ENCODE results near the gene HTR3A.

The HTR3A gene

DNA sequence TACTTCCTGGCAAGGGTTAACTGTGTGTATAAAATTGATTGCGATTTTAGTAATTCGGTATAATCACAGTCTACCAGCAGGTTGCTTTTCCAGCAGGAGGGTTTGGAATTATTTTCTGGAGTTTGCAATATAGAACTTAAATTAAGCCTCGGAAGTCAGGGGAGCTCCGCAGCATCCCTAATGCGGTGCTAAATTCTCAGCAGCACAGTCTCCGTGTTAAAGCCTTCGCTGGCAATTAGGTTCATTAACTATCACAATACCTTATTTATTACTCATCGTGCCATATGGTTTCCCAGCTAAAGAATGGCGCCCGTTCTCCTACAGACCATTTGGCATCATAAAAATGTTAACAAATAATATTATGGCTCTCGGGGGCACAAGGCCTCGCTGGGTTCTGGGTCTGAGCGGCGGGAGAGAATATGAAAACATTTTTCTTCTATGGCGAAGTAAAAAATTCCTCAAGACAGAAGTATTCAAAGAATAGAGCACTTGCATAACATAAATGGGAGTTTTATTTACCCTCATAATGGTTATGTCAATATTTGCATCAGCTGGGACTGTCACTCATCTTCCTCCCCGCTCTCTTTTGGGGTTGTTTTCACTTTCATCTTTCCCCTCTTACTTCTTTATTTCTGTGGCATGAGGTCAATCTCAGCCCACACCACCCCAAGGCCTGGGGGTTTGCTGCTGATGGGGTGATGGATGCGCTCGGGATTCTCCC, 56.5 kb downstream of the HTR3A start:
- no peak overlapping the region for H3K27ac ChIP-seq
- no peaks in the 10 kb centered on the region for H3K36me3 ChIP-seq (ENCODE audit: insufficient read depth, low read length)
- H3K4me3 ChIP-seq, result no peak overlapping the region
- DNase-seq (ENCODE audit: low read depth, low spot score), result no peak
- no peak overlapping the region for H3K9ac ChIP-seq (ENCODE audit: insufficient read length)
- no peaks in the 10 kb centered on the region for H3K9me3 ChIP-seq (ENCODE audit: low read depth, low read length)
- TF ChIP-seq POLR2AphosphoS5 (IDR thresholded peaks at IDR 0.05; ENCODE audit: borderline replicate concordance, low read depth, low read length) (no peak), FOXP2 (optimal IDR thresholded peaks at IDR 0.05; ENCODE audit: control extremely low read depth, extremely low read length, insufficient read depth) (no peak), EZH2 (IDR thresholded peaks at IDR 0.05) (no peak)

DNA sequence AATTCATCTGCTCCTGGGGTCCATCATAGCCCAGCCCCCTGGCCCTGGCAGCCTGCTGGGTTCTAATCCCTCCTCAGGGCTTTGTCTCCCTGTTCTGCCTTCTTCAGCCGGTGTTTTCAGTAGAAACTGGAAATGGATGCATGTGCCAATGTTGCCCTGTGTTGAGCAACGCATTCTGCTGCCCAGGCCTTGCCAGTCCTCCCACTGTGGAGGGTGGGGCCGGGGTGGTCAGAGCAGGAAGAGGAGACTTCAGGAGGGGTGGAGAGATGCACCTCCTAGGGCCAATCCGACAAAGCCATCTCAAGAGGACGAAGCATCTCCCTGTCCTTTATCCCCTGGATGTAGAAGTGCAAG, 57.0 kb downstream of the HTR3A start:
- DNase-seq (ENCODE audit: low read depth, low spot score), result no peak
- Histone ChIP-seq H3K36me3 (ENCODE audit: insufficient read depth, low read length) (no peaks in the 10 kb centered on the region), H3K4me3 (no peak overlapping the region), H3K9ac (ENCODE audit: insufficient read length) (no peak overlapping the region), H3K9me3 (ENCODE audit: low read depth, low read length) (no peaks in the 10 kb centered on the region), H3K27ac (no peak overlapping the region)
- TF ChIP-seq EZH2 (IDR thresholded peaks at IDR 0.05) (no peak), POLR2AphosphoS5 (IDR thresholded peaks at IDR 0.05; ENCODE audit: borderline replicate concordance, low read depth, low read length) (no peak), FOXP2 (optimal IDR thresholded peaks at IDR 0.05; ENCODE audit: control extremely low read depth, extremely low read length, insufficient read depth) (no peak)

DNA sequence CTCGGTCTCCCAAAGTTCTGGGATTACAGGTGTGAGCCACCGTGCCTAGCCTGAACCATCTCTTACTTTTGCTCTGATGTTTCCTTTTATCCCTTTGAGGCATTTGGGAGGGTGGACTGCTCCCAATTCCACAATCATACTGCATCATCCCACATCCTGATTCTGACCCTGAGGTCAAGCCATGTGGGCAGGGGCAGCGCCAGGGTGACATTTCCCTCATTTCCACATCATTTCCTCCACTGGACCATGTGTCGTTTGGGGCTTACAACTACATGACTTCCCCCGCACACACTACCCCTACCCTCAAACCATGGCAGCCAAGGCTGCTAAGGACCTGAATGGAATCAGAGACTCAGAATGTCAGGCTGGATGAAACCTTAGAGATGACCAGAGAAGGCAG, 58.2 kb downstream of the HTR3A start:
- Histone ChIP-seq H3K36me3 (ENCODE audit: insufficient read depth, low read length) (no peaks in the 10 kb centered on the region), H3K9ac (ENCODE audit: insufficient read length) (no peak overlapping the region), H3K27ac (no peak overlapping the region), H3K9me3 (ENCODE audit: low read depth, low read length) (no peaks in the 10 kb centered on the region), H3K4me3 (no peak overlapping the region)
- no peak for DNase-seq (ENCODE audit: low read depth, low spot score)
- no peak for TF ChIP-seq POLR2AphosphoS5 (IDR thresholded peaks at IDR 0.05; ENCODE audit: borderline replicate concordance, low read depth, low read length)
- TF ChIP-seq FOXP2 (optimal IDR thresholded peaks at IDR 0.05; ENCODE audit: control extremely low read depth, extremely low read length, insufficient read depth), result no peak
- TF ChIP-seq EZH2 (IDR thresholded peaks at IDR 0.05), result no peak

GRCh38 chr11:114033572-114033971, 58.7 kb downstream of the HTR3A start:
- Histone ChIP-seq H3K36me3 (ENCODE audit: insufficient read depth, low read length) (no peaks in the 10 kb centered on the region), H3K27ac (no peak overlapping the region), H3K9me3 (ENCODE audit: low read depth, low read length) (no peaks in the 10 kb centered on the region), H3K4me3 (no peak overlapping the region), H3K9ac (ENCODE audit: insufficient read length) (no peak overlapping the region)
- DNase-seq (ENCODE audit: low read depth, low spot score), result no peak
- TF ChIP-seq POLR2AphosphoS5 (IDR thresholded peaks at IDR 0.05; ENCODE audit: borderline replicate concordance, low read depth, low read length) (no peak), FOXP2 (optimal IDR thresholded peaks at IDR 0.05; ENCODE audit: control extremely low read depth, extremely low read length, insufficient read depth) (no peak), EZH2 (IDR thresholded peaks at IDR 0.05) (no peak)

- no peak for DNase-seq (ENCODE audit: low read depth, low spot score)
- no peak overlapping the region for H3K9ac ChIP-seq (ENCODE audit: insufficient read length)
- no peaks in the 10 kb centered on the region for H3K36me3 ChIP-seq (ENCODE audit: insufficient read depth, low read length)
- H3K9me3 ChIP-seq (ENCODE audit: low read depth, low read length), result no peaks in the 10 kb centered on the region
- TF ChIP-seq EZH2 (IDR thresholded peaks at IDR 0.05) (no peak), FOXP2 (optimal IDR thresholded peaks at IDR 0.05; ENCODE audit: control extremely low read depth, extremely low read length, insufficient read depth) (no peak), POLR2AphosphoS5 (IDR thresholded peaks at IDR 0.05; ENCODE audit: borderline replicate concordance, low read depth, low read length) (no peak)
- no peak overlapping the region for H3K4me3 ChIP-seq
- no peak overlapping the region for H3K27ac ChIP-seq
Measured at GRCh38 chr11:114034956-114035355, 60.0 kb downstream of the HTR3A start.

- Histone ChIP-seq H3K27ac (no peak overlapping the region), H3K4me3 (no peak overlapping the region), H3K36me3 (ENCODE audit: insufficient read depth, low read length) (no peaks in the 10 kb centered on the region), H3K9me3 (ENCODE audit: low read depth, low read length) (no peaks in the 10 kb centered on the region), H3K9ac (ENCODE audit: insufficient read length) (no peak overlapping the region)
- DNase-seq (ENCODE audit: low read depth, low spot score), result no peak
- TF ChIP-seq POLR2AphosphoS5 (IDR thresholded peaks at IDR 0.05; ENCODE audit: borderline replicate concordance, low read depth, low read length) (no peak), FOXP2 (optimal IDR thresholded peaks at IDR 0.05; ENCODE audit: control extremely low read depth, extremely low read length, insufficient read depth) (no peak), EZH2 (IDR thresholded peaks at IDR 0.05) (no peak)
Measured at GRCh38 chr11:114036147-114036811, 61.4 kb downstream of the HTR3A start.

DNA sequence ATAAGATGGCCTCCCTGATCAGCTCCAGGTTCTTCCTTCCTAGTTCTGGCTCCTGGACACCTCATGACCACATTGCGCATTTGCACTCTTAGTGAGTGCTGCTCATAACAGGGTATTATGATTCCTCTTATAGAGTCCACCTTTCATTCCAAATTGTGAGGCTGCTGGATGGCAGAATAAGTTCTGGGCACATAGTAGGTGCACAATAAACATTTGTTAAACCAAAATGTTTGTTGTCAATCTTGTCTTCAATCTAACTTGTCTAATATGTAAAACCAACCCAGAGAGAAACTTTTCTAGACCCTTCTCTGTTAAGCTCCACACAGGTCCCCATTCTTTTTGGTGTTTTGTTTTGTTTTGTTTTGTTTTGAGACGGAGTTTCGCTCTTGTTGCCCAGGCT, 62.0 kb downstream of the HTR3A start:
- Histone ChIP-seq H3K27ac (no peak overlapping the region), H3K9me3 (ENCODE audit: low read depth, low read length) (no peaks in the 10 kb centered on the region), H3K9ac (ENCODE audit: insufficient read length) (no peak overlapping the region), H3K36me3 (ENCODE audit: insufficient read depth, low read length) (no peaks in the 10 kb centered on the region), H3K4me3 (no peak overlapping the region)
- DNase-seq (ENCODE audit: low read depth, low spot score), result no peak
- TF ChIP-seq FOXP2 (optimal IDR thresholded peaks at IDR 0.05; ENCODE audit: control extremely low read depth, extremely low read length, insufficient read depth) (no peak), POLR2AphosphoS5 (IDR thresholded peaks at IDR 0.05; ENCODE audit: borderline replicate concordance, low read depth, low read length) (no peak), EZH2 (IDR thresholded peaks at IDR 0.05) (no peak)

GRCh38 chr11:114039551-114039950, 64.6 kb downstream of the HTR3A start:
- Histone ChIP-seq H3K9ac (ENCODE audit: insufficient read length) (no peak overlapping the region), H3K27ac (no peak overlapping the region), H3K36me3 (ENCODE audit: insufficient read depth, low read length) (no peaks in the 10 kb centered on the region), H3K9me3 (ENCODE audit: low read depth, low read length) (no peaks in the 10 kb centered on the region), H3K4me3 (no peak overlapping the region)
- TF ChIP-seq EZH2 (IDR thresholded peaks at IDR 0.05) (no peak), POLR2AphosphoS5 (IDR thresholded peaks at IDR 0.05; ENCODE audit: borderline replicate concordance, low read depth, low read length) (no peak), FOXP2 (optimal IDR thresholded peaks at IDR 0.05; ENCODE audit: control extremely low read depth, extremely low read length, insufficient read depth) (no peak)
- DNase-seq (ENCODE audit: low read depth, low spot score), result no peak
